ENCODE data around the gene PLP2.
A peak's percentile ranks its signal among the peaks of the same experiment; 100 is the strongest.

PLP2 gene

DNA sequence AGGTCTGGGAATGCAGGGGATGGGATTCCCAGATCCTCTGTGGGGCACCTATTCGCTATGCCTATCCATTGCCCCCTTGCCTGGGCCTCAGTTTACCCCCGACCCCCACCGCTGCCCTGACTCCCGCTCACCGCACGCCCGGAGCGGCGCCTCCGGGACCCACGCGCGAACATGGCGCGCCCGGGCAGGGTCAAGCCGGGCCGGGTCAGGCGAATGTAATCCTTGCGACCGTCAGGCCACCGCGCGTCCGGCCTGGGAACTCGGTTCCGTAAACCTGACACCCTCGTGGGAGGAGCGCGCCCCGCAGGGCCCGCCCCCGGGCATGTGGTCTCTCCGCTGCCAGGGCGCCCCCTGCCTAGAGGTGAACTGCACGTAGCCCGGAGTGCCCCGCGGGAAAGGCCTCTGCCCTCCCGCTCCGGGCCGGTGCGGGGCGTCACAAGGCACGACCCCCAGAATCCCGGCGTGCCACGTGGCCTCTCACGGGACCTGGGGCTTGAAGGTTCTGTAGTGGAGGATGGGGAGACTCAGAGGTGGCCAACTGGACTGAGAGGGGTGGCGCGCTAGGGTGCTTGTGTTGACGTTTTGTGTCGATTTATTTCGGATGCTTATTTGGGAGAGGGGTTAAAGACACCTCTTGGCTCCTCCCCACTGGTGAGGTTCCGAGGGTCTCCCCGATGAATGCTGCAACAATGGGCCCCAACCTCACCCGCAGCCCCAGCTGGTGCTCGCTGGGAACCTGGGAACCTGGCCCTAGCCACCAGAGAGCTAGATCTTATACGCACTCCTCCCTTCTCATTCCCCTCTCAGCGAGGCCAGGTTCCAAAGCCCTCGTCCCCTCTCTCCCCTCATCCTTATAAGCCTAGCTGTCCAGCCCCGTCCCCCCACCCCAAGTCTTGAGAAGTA is 14.7 kb downstream of the PLP2 start, which contains the start of gene PRICKLE3:
TSS of gene PRICKLE3 (minus strand) at position 249 of the 903 bp plus-strand sequence. CDS start at position 173, 76 bp downstream.
- DNase-seq (ENCODE audit: low read depth) = no peak

DNA sequence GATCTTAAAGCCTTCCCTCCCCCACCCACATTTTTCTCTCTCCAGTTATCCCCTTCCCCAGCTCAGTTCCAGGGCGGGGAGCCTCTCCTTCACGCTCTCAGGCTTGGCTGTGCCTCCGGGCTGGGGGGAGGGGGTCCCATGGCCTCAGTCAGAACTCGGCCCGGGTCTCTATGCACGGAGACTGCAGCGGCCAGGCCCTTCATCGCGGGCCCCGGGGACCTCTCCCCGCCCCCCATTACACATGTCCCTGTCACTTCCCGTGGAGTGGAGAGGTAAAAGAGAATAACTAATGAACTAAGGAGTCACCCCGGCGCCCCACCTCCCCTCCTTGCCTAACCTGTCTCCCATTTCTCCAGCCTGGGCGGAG is 15.3 kb downstream of the PLP2 start:
- DNase-seq (ENCODE audit: low read depth) = no peak

DNA sequence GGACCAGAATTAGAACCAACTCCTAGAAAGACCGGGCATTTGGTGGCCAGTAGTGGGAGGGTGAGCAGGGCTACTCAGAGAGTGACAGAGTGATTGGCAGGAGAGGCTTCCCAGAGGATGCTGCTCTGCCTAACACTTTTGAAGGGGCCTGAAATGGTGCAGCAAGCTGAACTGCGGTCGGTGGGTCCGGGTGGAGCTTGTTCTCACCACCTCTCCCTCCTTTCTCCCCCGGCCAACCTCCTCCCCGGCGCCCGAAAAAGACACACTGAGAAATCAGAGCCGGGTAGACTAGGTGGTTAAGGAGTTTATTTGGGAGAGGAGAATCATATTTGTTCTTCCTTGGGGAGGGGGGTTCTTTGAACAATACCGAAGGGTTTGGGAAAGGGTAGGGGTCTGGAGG is 15.8 kb downstream of the PLP2 start:
- DNase-seq (ENCODE audit: low read depth) = no peak

DNA sequence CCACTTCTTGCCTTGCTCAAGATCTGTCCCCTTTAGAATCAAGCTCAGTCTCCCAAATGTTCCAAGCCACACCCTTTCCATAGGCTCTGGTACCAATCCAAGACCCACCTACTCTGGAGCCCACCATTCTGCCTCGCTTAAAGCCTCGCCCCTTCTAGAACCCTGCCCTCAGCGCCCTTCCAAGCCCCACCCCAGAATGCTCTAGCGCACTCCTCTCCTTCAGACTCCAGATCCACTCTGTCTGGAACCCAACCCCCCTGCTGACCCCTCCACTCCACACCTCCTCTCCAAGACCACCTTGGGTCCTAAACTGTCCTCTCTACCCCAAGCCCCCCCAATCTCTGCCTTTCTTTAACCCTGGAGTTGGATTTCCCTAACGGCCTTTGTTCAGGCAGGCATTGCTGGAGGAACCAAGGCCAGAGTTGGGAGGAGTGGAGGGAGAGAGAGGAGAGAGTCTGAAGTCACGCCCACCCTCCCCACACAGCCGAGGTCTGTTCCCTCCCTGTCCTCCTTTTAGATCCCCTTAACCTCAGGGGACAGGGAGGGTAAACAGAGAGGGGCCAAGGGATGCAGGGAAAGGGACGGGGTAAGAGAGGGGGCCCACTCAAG is 16.9 kb downstream of the PLP2 start:
- no peak for DNase-seq (ENCODE audit: low read depth)

DNA sequence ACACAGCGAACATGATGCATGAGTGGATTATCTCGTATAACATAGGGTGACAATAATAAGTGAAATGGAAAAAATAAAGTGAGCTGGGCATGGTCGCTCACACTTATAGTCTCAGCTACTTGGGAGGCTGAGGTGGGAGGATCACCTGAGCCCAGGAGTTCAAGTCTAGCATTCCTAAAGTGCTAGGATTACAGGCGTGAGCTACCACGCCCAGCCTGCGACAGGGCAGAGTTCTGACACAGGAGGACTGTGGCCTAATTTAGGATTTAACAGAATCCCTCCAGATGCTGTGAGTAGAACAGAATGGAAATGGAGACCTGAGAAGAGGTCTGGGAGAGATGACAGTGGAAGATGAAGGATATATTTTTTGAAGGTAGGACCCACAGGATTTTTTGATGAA is 17.9 kb downstream of the PLP2 start:
- no peak for DNase-seq (ENCODE audit: low read depth)

DNA sequence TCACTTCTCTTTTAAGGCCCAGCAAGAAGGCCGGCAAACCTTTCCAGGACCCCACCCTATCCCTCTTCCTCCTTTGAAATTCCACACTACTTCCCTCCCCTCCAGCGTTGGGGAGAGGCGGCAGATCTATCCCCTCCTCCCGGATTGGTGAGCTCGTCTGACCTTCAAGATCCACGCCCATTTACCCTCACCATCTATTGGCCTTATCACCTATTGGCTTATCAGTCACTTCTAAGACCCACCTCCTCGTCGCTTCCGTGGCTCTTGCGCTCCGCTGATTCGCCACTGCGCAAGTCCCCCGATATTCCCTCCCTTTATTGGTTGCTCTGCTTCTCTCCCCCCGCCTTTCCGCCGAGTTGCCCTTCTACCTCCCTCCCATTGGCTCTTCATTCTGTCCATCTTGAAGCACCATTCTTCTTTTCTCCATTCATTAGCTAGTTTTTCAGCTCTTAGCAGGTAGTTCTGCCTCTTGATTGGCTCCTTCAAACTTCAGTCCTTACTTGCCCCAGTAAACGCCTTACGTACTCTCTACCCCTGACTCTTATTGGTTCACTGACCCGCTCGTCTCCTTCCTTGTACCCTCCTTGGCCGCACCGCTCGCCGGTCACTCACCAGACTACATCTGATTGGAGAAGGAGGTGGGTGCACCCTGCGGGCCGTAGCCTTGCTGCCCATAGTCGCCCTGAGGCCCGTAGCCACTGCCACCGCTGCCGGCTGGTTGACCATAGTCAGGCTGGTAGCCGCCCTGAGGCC is 19.3 kb downstream of the PLP2 start:
- DNase-seq (ENCODE audit: low read depth) = peak; percentile 100

DNA sequence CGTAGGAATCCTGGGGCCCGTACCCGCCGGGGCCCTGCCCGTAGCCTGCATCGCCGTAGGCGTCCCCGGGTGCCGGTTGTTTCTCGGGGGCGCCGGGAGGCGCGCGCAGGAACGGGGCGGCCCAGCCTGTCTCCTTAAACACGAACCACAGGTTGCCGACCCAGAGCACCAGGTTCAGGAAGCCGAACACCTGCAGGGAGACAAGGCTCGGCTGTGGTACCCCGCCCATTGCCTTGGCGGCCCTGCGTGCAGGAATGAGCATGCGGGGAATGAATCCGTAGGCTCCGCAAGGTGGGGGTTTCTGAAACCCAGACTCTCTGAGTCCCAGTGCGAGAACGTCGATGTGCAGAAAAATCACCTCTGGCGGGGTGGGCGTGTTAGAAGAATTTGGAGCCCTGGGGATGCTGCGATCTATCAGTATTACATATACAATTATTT is 19.9 kb downstream of the PLP2 start:
- no peak for DNase-seq (ENCODE audit: low read depth)

DNA sequence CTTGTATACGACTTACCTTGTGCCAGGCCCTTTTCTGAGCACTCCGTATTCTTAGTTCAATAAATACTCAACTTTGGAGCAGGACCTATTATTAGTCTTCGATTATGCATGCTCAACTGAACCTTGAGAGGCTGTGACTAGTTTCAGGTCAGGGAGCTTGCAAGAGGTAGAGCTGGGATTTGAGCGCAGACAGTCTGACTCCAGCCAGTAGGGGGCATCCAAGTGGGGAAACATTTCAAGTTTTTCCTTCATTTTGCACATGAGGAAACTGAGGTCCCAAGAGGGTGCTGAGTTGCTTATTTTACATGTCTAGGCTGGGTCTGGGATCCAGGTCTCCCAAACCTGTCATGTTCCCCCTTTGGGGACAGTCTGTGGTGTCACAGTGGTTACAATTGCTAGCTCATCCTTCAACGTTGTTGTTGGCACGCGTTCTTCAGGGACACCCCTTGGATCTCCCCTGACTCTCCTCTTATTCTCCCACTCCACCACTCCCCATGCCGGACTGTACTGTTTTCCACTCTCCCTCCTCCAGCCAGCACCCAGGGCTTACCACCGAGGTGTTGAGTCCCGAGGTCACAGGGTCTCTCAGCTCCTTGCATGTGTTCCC is 21.1 kb downstream of the PLP2 start:
- DNase-seq (ENCODE audit: low read depth) = no peak

DNA sequence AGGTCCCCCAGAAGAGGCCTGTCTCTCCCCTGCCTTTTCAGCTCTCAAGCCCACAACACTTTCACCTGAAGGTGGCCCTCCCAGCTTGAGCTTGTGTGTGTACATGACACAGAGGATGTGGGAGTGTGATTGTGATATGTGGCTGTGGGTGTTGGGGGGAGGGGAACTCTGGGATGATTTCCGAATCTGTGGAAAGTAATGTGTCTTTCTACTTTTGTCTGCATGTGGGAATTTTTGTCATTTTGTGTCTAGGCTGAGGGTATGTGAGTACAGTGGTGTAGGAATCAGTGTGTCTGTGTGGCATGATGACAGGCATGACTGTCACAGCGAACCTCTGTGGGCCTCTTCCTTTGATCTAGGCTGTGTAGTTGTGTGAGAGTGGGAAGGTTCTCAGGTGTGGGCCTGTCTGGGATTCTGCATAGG is 21.9 kb downstream of the PLP2 start:
- DNase-seq (ENCODE audit: low read depth) = no peak

DNA sequence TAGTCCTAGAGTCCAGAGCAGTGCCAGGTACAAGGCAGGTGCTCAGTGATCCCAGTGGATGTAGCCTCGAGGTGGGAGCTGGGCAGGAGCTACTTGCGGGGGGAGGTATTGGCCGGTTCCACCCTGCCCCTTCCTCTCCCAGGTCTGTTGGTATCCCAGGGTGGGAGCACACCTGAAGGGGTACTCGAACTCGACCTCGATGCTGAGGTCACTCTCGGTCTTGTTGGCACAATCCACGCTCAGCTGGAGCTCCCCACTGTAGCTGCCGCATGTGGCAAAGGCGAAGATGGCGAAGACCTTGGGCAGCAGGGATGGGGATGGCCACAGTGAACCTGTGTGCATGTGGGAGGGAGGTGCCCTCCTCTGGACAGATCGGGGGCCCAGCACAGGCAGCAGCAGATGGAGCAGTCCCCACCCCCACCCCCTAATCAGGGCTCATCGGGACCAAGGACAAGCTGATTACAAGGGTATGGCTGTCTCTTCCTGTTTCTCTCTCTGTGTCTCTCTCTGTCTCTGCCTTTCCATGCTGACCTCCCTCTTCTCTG is 25.9 kb downstream of the PLP2 start:
- DNase-seq (ENCODE audit: low read depth) = no peak

DNA sequence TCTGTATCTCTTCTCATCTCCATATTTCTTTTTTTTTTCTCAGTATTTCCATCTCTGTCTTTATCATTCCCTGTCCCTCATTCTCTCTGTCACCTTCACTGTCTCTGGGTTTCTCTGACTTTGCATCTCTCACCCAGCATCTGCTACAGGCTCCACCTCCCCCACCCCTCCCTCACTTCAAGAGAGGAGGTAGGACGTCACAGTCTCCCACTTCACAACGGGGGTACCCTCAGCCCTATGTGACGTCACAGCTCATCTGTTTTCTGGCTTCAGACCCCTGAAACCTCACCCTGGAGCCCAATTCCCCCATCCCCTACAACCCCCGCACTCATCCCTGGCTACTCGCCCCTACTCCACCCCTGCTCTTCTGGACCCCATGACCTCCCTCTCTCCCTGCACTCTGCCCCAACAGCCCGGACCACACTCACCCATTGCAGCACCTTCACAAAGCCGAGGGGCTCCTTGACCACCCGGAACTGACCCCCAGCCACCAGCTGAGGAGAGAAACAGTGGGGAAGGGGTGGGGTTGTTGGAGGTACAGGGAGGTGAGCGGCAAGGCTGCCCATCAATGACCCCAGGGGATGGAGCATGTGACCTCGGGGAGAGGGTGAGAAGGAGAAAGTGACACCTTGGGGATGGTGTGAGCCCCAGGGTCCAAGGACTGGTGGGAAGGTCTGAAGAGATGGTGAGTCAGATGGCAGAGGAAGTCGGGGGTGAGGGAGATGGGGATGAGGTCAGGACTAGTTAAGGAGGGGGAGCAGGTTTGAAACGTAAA is 27.0 kb downstream of the PLP2 start:
- DNase-seq (ENCODE audit: low read depth) = no peak

DNA sequence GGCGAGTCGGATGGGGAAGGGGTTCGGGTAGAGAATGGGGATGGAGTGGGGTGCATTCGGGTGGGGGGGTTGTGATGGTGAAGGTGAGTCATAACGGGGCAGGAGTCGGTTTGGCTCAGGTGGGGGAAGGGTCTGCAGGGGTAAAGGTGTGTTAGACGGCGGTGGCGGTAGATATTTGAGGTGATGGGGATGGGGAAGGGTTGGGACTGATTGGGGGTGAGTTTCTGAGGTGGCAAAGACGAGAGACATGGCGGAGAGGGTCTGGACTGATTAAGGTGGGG is 27.6 kb downstream of the PLP2 start:
- no peak for DNase-seq (ENCODE audit: low read depth)

DNA sequence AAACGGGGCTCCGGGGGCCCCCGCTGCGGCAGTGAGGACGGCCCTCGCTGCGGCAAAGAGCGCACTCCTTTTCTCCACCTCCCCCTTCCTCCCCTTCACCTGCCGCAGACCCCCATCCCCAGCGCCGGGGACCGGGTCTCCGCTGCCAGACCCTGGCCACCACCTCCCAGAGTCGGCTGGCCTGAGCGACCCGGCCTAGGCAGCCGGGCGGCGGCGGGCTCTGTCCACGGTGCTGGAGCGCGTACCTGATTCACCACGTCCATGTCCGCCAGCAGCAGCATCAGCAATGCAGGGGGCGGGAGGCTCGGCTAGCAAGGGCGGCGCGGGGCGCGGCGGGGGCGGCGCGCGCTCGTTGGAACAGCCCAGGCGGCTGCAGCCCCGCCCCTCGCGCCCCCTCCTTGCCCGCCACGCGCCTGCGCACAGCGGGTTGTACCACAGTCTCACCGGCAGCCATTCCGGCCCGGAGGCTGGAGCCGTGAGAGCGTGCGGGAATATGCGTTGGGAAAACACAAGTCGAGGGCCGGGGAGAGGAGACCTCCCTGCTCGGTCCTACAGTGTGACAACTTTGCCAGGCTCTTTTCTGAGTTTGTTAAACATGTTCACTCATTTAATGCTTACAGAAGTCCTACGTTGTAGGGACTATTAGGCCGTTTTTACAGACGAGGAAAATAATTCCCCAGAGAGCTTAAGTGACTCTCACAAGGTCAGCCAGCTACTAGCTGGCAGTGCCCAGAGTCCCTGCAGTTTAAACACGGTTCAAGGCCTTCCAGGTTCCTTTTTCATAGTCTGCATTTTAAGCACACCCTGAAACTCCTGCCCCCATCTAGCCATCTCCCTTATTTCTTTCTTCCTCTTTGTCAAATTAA is 28.4 kb downstream of the PLP2 start, which contains the start of gene SYP:
TSS of gene SYP (minus strand) at position 288 of the 866 bp plus-strand sequence. CDS start at position 281, 7 bp downstream.
- DNase-seq (ENCODE audit: low read depth) = peak; percentile 66

DNA sequence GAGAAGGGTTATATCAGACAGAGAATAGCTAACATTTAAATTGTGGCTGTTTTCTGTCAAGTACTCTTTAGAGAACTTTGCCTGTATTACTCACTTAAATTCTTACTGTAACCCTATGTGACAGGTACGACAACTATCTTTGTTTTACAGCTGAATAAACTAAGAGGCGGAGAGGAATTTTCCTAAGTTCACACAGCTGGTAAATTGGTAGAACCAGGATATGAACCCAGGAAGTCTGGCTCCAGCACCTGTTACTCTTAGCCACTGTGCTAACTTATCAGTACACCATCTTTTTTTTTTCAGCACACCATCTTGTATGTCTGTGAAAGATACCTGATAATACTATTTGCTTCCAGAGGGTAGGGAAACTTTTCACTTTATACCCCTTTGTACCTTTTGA is 30.3 kb downstream of the PLP2 start:
- no peak for DNase-seq (ENCODE audit: low read depth)

DNA sequence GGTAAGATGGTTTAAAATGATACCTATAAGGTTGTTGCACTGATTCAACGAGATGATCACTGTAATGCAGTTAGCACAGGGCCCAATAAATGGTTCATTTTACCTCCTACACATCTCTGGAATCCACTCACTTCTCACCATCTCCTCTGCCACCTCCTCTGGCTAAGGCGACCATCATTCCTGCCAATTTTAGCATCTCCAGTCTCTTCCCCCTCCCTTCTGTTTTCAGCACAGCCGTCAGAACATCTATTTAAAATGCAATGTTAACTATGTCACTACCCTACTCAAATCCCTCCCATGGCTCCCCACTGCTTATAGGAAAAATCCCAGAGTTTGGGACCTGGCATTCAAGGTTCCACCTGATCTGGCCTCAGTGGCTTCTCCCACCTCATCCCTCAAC is 31.8 kb downstream of the PLP2 start:
- DNase-seq (ENCODE audit: low read depth) = no peak

DNA sequence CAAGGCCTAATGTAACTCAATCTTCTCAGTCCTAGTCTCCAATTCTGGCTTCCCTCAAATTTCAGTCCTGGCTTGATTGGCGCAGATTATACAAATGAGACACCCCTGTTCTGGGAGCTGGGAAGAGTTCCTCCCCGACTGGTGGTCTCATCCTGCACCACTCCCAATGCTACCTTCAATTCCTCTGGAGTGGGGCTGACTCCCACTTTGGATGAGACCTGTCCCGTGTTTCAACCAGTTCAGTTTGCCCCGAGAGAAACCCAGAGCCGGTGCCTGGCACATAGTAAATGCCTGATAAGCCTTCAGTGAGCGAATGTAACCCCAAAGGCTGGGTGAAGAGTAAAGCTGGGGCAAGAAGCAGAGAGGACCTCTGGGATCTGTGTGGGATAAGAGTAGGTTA is 32.3 kb downstream of the PLP2 start:
- no peak for DNase-seq (ENCODE audit: low read depth)

DNA sequence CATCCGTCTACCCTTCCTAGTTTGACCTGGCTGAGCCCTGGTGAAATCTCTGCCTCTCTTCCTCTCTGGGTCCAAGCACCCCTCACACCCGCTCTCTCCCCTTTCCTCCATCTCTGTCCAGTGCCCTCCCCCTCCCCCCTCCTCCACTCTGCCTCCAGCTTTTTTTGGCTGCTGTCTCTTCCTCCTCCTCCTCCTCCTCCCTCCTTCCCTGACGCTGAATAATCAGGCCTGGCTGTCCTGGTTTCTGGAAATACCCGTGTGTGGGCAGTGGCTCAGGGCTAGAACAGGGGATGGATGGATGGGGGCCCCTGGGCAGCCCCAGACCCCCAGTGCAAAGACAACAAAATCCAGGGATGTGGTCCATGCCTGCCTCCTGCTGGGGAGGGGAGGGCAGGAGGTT is 33.0 kb downstream of the PLP2 start:
- DNase-seq (ENCODE audit: low read depth) = no peak

DNA sequence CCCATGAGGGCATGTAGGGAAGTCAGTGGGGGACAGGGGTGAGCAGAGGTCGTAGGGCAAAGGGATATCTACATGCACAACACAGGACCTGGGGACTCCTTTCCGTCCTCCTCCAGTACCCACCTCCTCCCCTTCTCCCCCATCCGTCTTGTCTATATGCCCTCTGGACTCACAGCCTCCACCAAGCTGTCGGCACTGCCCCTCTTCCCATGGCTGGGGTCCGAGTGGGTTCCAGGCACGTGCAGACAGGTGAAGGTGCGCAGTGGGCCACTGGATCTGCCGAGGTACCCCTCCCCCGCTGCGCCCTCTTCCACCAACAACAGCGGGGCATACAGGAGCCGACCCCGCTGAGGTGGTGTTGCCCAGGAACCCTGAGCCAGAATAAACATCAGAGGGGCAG is 33.7 kb downstream of the PLP2 start:
- DNase-seq (ENCODE audit: low read depth) = no peak

DNA sequence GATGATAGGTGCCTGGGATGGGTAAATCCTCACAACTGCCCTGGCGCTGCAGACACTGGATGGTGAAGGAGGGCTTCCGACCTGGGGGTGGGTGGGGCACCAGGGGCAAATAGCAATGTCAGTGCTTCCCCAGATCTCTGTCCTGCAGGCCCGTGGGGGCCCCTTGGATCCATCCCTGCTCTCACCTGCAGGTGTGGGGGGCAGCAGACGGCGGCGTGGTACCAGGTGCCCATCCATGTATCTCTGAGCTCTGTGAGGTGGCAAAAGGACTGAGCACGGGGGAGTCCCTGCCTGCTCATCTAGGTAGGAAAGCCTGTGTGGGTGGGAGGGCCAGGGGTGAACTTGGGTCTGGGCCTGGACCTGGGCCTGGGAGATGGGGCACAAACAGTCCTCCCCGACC is 34.8 kb downstream of the PLP2 start:
- no peak for DNase-seq (ENCODE audit: low read depth)

DNA sequence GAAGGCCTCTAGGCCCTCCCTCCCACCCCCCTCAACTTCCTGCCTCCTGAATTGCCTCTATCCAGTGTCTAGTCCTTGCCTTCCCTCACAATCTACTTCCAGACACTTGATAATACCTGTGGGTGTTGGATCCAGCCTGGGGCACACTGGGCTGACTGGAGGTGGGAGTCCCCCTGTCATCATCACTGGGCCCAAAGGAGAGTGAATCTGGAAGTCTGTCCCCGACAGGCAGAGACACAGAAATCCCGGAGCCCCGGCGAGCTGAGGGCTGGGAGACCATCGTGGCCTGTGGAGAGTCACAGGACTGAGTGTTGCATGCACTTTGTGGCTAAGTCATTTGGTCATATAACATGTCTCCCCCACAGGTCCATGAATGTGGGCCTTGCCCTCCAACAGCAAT is 36.7 kb downstream of the PLP2 start:
- DNase-seq (ENCODE audit: low read depth) = no peak

All from fibroblast of the conjunctiva (primary cell).